HG03575 (cell line): ENCODE measurements around the gene POLE3.
A peak's percentile ranks its signal among the peaks of the same experiment; 100 is the strongest.
"Not testable (repeated sequence)": the region's sequence is repeated elsewhere in the genome, so short reads cannot be mapped to it uniquely, and the experiment has no call there.

ENCODE experiments used
- ATAC-seq: cut with Tn5 transposase; IDR thresholded peaks from one replicate; pipeline ENCODE4 v1.9.1; 2021; ENCODE audit not compliant: unreplicated experiment, insufficient number of reproducible peaks, low FRiP score; ENCODE audit errors: extremely low read depth

Gene POLE3, protein sequence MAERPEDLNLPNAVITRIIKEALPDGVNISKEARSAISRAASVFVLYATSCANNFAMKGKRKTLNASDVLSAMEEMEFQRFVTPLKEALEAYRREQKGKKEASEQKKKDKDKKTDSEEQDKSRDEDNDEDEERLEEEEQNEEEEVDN

DNA sequence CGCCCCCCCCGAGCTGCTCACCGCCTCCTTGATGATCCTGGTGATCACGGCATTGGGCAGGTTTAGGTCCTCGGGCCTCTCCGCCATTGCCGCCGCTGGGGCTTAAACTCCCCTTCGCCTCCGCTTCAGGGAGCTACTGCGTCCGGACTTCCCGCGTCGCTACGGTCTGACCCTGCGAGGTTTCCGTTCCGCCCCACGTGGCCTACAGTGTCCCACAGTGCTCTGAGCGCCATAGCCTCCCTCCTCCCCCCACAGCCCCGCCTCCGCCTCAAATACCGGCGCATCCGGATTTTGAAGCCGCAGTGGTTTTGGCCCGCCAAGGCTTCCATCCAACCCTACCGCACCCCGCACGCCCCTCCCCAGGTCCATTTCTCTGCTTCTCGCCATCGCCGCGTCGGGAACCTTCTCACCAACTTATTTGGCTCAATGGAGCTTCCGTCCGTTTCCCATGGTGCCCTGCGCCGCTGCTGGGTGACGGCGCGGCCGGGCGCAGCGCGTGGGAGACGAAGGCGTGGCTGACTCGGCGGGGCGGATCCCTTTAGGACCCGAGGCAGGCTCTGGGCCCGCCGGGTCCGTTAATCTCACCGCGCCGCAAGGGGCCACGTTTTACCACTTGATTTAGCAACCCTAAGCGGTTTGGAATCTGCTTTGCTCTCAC lies at the start of gene POLE3, which contains the start of gene C9orf43:
POLE3 (minus strand) TSS at position 469 of the 658 bp plus-strand sequence; CDS start at position 87, 382 bp downstream.
C9orf43 (plus strand) TSS at position 541 of the 658 bp plus-strand sequence. CDS start 2,747 bp downstream, outside the sequence.
- ATAC-seq, result peak; percentile 43

DNA sequence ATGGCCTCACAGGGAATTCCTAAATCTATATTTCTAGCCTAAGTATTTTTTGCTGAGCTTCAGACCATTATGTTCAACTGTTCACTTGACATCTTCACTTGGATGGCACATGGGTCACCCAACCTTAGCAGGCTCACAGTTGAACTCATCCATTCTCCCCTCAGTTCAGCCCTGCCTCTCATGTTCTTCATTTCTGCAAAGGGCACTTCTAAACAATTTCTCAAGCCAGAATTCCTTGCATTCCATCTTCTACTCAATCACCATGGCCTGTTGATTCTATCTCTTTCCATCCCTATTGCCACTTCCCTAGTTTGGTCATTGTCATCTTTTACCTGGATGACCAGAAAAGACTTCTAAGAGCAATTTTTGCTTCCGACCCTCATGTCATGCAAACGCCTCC lies 45.8 kb upstream of the POLE3 start:
- no peak for ATAC-seq

DNA sequence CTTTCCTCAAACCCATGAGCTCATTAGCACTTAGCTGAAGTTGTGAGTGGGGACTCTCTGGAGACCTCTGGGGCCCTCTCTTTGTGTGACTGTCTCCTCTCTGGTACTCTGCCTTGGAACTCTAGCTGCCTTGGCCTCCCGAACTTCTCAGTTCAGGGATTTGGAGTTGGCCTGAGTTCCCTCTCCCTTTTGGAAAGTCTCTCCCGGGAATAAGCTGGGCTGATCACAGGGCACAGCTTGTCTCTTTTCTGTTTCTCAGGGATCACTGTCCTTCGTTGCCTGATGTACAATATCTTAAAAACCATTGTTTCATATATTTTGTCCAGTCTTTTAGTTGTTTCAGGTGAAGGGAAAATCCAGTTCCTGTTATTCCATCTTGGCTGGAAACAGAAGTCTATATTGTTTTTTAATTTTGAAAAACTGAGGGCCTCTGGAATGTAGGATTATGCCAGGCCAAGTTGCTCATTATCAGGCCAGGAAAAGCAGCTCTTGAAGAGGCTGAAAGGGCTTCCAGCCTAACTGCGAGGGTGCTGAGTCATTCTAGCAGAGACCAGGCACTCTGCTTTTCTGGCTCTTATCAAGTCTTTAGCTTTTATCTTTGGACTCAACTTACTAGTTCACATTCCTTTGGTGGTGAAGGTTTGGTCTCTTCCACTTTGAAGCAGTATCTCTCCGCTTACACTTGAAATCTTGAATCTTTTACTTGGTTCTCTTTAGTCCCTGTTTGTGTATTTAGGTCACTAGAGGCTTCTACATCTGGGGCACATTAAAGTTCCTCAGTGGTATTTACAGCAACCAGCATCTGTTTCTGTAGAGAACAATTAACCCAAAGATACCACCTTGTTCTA lies 44.7 kb upstream of the POLE3 start:
- ATAC-seq, result no peak

DNA sequence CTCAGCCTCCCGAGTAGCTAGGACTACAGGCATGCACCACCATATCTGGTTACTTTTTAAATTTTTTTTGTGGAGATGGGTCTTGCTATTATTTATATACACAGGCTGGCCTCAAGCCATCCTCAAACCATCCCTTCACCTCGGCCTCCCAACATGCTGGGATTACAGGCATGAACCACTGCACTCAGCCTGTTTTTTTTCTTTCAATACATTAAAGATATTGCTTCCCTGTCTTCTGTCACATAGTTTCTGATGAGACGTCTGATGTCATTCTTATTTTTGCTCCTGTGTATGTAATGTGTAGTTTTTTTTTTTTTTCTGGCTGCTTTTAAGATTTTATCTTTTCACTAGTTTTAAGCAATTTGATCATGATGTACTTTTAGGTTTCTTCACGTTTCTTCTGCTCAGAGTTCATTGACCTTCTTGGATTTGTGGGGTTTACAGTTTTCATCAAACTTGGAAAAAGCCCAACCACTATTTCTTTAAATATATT lies 41.7 kb upstream of the POLE3 start:
- ATAC-seq, result no peak

DNA sequence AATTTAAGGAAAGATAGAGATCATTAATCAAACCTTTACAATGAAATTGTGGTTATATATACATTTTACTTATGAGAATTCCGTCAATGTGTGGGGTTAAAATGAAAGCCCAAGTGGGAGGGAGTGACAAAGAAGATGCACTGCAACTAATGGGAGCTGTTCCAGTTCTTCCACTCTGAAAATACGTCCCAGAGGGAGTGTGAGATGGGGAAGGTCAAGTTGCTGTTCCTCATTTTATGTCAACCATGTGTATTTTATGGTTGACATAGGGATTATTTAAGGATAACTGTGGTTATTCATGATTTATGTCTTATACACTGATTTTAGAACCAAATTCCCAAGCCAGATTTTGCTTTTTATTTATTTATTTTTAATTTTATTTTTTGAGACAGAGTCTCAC lies 38.9 kb upstream of the POLE3 start:
- no peak for ATAC-seq

DNA sequence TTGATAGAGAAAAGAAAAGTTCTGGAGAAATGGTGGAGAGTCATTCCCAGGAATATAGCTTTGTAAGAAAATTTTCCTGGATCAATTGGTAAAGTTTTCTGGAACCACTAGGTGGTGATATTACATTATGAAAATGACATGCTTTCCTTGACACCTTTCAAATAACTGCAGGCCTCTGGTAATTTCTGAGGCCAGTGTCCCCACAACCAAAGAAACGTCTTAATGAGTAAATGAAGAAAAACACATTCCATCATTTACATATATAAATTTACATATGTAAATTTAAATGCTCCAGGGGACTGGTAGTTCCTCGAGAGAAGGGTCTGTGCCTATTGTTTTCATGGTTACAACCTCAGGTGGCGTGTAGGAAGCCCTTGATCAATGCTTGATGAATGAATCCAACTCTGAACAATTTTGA lies 35.9 kb upstream of the POLE3 start:
- no peak for ATAC-seq

DNA sequence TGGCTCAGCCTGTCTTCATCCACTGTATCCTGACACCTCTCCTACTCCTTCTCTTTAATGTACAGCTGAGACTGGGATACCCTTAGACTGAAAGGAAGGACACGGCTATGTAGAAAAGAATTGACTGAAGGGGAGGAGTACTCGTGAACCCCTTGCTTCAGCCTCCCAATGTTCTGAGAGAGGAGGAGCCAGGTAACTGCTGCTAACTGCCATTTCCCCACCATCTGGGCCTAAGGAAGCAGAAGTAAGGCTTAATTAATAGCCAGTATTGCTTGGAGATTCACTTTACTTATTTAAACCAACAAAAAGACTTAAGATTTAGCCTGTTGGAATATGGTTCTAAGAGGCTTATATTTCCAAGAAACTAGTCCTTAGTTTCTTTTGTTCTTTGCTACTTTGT lies 34.3 kb upstream of the POLE3 start:
- ATAC-seq, result no peak

DNA sequence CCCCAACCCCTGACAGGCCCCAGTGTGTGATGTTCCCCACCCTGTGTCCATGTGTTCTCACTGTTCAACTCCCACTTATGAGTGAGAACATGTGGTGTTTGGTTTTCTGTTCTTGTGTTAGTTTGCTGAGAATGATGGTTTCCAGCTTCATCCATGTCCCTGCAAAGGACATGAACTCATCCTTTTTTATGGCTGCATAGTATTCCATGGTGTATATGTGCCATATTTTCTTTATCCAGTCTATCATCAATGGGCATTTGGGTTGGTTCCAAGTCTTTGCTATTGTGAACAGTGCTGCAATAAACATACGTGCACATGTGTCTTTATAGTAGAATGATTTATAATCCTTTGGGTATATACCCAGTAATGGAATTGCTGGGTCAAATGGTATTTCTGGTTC lies 27.2 kb upstream of the POLE3 start:
- not testable (repeated sequence) for ATAC-seq

DNA sequence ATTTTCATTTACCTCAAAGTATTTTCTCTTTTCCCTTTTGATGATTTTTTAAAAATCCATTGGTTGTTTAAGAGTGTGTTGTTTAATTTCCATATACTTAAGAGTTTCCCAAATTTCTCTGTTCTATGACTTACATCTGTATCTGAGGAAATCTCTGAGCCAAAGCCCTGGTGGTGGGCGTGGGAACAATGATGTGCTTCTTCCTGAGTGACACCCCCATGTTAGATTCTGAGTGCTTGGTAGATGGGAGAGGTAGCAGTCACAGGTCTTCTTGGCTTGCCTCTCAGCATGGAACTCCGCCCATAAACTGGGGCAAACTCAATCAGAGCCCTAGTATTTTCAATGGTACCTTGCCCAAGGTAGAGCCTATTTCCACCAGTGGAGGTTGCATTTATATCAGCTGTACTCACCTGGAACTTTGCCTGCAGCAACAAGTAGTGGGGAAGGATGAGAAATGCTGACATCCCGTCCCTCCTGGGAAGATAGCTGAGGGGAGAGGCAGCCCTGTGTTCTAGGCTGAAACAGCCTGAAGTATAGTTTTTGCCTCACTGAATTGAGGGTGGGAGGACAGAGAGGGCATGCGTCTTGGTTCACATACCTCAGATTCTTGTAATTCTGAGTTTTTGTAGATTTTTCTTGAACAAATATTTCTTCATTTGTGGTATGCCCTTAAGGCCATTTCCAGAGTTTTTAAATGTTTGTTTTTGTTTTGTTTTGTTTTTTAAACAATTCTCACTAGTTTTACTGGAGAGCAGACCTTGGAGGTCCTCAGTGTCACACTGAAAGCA lies 26.4 kb upstream of the POLE3 start:
- ATAC-seq, result no peak

DNA sequence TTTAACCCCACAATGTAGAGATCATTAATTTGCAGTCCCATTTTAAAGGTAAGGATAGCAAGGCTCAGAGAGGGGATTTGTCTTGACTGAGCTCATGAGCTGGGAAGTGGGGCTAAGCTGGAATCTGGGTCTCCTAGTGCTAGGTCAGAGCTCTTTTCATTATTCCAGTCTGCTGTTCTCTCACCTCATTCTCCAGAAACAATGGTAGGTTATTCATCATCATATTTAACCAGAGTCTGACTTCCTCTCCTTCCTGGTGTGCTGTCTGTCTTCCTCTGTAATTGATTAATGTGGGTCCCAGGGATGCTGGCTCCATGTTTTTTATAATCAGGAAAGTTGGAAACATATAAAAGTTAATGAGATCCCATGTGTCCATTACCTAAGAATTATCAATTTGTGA lies 20.7 kb upstream of the POLE3 start:
- no peak for ATAC-seq

DNA sequence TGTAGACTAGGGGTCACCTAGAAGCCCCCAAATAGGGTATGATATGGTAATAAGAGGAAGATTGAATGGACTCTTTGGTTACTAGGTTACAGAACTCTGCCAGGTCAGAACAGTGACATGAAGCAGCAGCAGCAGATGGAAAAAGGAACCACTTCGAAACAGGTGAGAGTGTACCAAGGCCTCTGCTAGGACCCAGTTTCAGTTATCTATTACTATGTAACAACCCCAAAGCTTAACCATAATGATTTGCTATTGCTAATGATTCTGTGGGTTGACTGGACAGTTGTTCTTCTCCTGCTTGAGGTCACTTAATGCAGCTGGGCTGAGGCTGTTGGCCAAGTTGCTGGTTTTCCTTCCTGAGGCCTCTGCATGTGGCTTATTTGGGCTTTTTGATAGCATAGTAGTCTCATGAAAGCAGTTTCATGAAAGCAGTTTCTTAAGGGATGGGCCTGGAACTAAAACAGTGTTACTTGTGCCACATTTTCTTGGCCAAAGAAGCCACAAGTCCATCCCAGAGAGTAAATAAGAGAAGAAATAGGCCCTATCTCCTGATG lies 17.7 kb upstream of the POLE3 start:
- ATAC-seq, result no peak

DNA sequence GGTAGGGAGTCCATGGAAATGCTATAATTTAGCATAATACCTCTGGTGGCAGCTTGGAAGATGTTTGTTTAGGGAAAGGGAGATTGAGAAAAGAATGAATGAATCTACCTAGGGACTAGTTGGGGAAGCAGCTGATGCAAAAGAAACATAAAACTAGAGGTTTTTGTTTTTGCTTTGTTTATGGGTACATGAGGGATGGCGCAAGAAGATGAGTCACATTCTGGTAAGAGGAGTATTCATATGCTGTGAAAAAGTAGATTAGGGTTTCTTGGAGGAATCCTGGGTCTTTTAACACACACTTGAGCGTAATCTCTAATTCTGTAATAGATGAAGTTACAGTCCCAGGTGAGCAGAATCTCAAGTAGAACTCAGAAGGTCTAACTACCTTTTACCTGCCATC lies 17.2 kb upstream of the POLE3 start:
- no peak for ATAC-seq

DNA sequence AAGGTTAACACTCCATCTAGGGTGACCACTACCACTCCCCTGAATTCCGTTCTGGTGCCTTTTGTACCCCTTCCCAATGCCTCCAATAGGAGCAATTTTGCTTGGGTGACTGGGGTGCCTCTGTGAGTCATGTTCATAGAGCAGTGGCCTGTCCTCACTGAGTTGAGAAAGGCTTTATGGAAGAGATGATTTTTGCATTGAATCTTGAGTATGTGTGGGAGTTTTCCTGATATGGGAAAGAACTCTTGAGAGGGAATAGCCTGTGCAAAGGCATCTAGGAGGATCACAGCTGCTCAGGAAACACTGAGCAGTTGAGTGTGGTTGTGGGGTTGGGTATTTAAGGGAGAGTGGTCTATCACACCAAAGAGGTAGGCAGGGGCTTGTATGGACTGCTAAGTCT lies 16.2 kb upstream of the POLE3 start:
- no peak for ATAC-seq

DNA sequence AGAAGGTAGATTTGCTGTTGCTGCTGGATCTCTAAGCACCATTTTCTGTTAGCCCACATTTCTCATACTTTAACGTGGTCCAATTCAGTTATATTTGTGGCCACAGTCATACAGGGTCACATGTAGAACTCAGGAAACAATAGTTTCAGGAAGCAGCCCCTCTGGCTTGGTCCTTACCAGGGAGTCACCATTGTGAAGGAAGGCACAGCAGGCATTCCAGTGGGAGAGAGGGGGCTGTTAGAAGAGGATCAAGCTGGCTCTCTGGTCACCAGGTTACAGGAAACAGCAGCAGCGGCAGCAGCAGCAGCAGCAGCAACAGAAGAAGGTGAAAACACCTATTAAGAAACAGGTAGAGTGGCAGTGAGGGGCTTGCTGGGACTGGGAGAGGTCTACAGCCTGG lies 14.6 kb upstream of the POLE3 start:
- no peak for ATAC-seq

DNA sequence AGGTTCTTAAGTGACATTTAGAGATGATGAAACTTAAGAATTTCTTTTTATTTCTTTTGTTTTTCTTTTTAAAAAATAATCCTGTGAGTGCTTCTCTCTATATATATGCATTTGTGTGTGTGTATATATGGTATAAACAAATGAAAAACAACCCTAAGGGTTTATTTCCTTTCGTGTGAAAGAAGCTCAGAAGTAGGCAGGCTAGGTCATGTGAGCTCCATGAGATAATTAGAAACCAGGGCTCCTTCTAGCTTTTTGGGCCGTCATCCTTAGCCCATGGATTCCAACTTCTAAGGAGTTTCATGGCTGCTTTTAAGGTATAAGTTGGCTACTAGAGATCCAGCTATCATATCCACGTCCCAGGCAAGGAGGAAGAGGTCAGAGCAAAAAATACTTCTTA lies 11.3 kb upstream of the POLE3 start:
- no peak for ATAC-seq

DNA sequence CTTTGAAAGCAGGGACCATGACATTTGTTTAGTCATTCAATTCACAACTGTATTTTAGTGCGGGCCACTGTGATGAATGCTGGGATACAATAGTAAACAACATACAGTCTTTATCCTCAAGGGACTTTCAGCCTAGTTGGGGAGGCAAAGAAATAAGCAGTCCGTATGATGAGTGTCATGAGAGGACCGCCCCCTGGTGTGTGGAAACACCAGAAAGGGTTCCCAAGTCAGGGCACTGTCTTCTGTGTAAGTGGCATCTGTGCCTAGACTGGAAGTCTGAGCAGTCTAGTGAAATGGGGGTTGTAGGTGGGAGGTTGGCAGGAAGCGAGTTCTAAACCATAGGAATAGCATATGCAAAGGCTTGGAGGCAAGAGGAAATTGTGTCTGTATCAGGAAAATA lies 6.9 kb upstream of the POLE3 start:
- no peak for ATAC-seq

DNA sequence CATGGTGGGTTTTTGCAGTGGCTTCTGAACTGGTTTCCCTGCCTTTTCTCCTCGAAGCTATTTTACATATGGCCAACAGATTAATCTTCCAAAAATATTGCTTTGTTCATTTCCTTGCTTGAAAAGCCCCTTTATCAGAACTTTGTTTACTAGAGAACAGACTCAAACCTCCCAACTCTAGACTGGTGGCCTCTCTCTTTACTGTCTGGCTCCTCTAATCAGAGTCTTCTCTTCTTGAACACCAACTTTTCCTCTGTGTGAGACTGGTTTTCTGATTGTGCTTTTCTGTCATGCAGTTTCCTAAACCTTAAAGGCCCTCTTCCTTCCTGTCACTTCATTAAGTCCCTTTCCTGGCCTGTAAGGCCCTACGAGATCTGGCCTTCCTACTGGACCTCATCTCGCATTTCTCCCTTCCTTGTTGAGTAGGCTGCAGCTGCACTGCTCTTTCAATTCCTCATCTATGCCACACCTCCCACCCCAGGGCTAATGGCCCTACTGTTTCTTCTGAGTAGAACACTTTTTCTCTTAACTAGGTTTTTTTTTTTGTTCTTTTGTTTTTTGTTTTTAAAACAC lies 5.8 kb upstream of the POLE3 start:
- peak; percentile 79 for ATAC-seq

DNA sequence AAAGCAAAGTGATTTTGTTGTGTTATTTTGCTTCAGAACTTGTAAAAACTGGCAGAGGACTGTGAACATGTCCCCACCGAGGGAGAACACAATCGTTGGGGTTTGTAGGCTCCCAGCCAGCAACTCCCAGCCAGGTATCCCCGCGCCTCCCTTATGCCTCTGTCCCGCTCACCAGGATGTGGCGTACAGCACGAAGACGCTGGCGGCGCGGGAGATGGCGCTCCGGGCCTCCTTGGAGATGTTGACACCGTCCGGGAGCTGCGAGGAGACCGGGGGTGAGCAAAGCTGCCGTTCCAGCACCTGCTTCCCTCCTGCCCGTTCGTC lies 630 bp downstream of the POLE3 start:
- no peak for ATAC-seq

DNA sequence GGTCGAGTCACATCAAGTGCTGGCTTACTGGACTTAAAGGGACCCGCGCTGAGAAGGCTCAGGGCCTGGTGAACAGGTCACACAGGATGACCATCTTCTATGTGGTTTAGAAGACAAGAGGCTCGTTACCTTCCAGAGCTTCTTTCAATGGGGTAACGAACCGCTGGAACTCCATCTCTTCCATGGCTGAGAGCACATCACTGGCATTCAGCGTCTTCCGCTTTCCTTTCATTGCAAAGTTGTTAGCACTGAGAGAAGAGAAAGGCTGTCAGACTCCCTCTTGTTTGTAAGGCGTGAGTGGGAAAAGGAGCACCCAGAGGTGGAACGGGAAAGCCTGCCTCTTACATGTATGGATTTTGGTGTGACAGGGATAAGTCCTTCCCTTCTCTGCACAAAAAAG lies 994 bp downstream of the POLE3 start:
- no peak for ATAC-seq
